Measurements from ENCODE around the gene COPG1. TPM values are rescaled to one million over a fixed set of nuclear protein-coding genes. Genes with fewer than 3 reads are reported as not detected.

Gene COPG1
- total and polyA plus RNA-seq, 2 of the 13 experiments (the other 11 are each of a cell fraction or from before 2014, with no cell fraction given): 98.6 to 166 TPM

GRCh38 chr3:129291236-129291886 is 42.0 kb downstream of the COPG1 start:
- no peaks in the 10 kb centered on the region for H3K9me3 ChIP-seq (ENCODE audit: low read length)
- no peaks in the 10 kb centered on the region for H3K79me2 ChIP-seq (ENCODE audit: insufficient read depth, low read length)
- H3K9ac ChIP-seq (ENCODE audit: insufficient read depth, low read depth, low read length): no peak overlapping the region
- no peaks in the 10 kb centered on the region for H3K27me3 ChIP-seq (ENCODE audit: control insufficient read depth in 1 of 2, insufficient read depth in 2 of 2, low read length in 2 of 2)
- in situ Hi-C loops (cut with HindIII; ENCODE audit: extremely low pct_ligation_motif_present, low pct_unique_long_range_greater_than_20kb) (no loop called here), intact Hi-C loops (cut with micrococcal nuclease; ENCODE audit: unreplicated experiment) (no loop called here)
- TF ChIP-seq SALL2 (CRISPR knock-in tag; IDR thresholded peaks at IDR 0.05): no peak
- TF ChIP-seq ZNF282 (IDR thresholded peaks at IDR 0.05; ENCODE audit: partially characterized antibody): no peak
- TF ChIP-seq ZBTB2 (CRISPR knock-in tag; IDR thresholded peaks at IDR 0.05; ENCODE audit: low read depth): no peak
- no peak for TF ChIP-seq FOSL2 (CRISPR knock-in tag; IDR thresholded peaks at IDR 0.05)
- no peak for TF ChIP-seq TAF15 (IDR thresholded peaks at IDR 0.05; ENCODE audit: low read depth, low read length, poor library complexity, severe bottlenecking)
- no peak for TF ChIP-seq ZNF274 (CRISPR knock-in tag; IDR thresholded peaks at IDR 0.05)
- no peak for TF ChIP-seq JDP2 (CRISPR knock-in tag; IDR thresholded peaks at IDR 0.05; ENCODE audit: borderline replicate concordance)
- TSS peak; percentile 25 for BruUV-seq (replicated peaks)
- H3K27ac ChIP-seq (ENCODE audit: extremely low read length, insufficient read depth, low read length): no peak overlapping the region
- H4K20me1 ChIP-seq (ENCODE audit: insufficient read depth, low read length): no peaks in the 10 kb centered on the region
- no peak overlapping the region for H2AFZ ChIP-seq (ENCODE audit: low read length)
- 97% methylated on average over 4 of the region's 4 CpGs for WGBS (ENCODE audit: low lambda C conversion rate)
- CTCF ChIA-PET (ENCODE audit: low intra/inter-chr PET ratio, low total read pairs): no interaction called here
- DNase-seq (ENCODE audit: low spot score) (no peak), ATAC-seq (no peak), FAIRE-seq (no peak)
- no peak overlapping the region for H3K4me2 ChIP-seq (ENCODE audit: low read depth, low read length)
- H3K4me3 ChIP-seq (replicated peaks in 1 of 3; ENCODE audit: insufficient read depth in 1 of 3, low read depth in 2 of 3, low read length in 3 of 3): no peak overlapping the region
- H3K36me3 ChIP-seq (replicated peaks in 1 of 2; ENCODE audit: control insufficient read depth in 1 of 2, insufficient read depth in 2 of 2, low read length in 2 of 2): peaks cover 2 to 40% of the 10 kb centered on the region in 2 experiments; a peak in 3 of 5 replicates
- POLR2A ChIA-PET: no interaction called here
- H3K4me1 ChIP-seq (ENCODE audit: insufficient read depth, low read length): no peaks in the 10 kb centered on the region

GRCh38 chr3:129295286-129295685 is 45.9 kb downstream of the COPG1 start:
- Histone ChIP-seq H2AFZ (ENCODE audit: low read length) (no peak overlapping the region), H3K27ac (ENCODE audit: extremely low read length, insufficient read depth, low read length) (no peak overlapping the region), H3K4me3 (replicated peaks in 1 of 3; ENCODE audit: insufficient read depth in 1 of 3, low read depth in 2 of 3, low read length in 3 of 3) (no peak overlapping the region), H3K4me1 (ENCODE audit: insufficient read depth, low read length) (no peaks in the 10 kb centered on the region), H3K27me3 (ENCODE audit: control insufficient read depth in 1 of 2, insufficient read depth in 2 of 2, low read length in 2 of 2) (no peaks in the 10 kb centered on the region), H3K9ac (ENCODE audit: insufficient read depth, low read depth, low read length) (no peak overlapping the region), H3K9me3 (ENCODE audit: low read length) (no peaks in the 10 kb centered on the region), H4K20me1 (ENCODE audit: insufficient read depth, low read length) (no peaks in the 10 kb centered on the region), H3K79me2 (ENCODE audit: insufficient read depth, low read length) (no peaks in the 10 kb centered on the region), H3K36me3 (replicated peaks in 1 of 2; ENCODE audit: control insufficient read depth in 1 of 2, insufficient read depth in 2 of 2, low read length in 2 of 2) (peaks cover 3 to 48% of the 10 kb centered on the region in 2 experiments), H3K4me2 (ENCODE audit: low read depth, low read length) (no peak overlapping the region)
- in situ Hi-C loops (cut with HindIII; ENCODE audit: extremely low pct_ligation_motif_present, low pct_unique_long_range_greater_than_20kb): no loop called here
- BruUV-seq (replicated peaks): no TSS peak
- ChIA-PET POLR2A (no interaction called here), CTCF (ENCODE audit: low intra/inter-chr PET ratio, low total read pairs) (no interaction called here)
- DNase-seq (ENCODE audit: low spot score) (no peak), FAIRE-seq (no peak), ATAC-seq (no peak)
- 95% methylated on average over 5 of the region's 5 CpGs for WGBS (ENCODE audit: low lambda C conversion rate)
- intact Hi-C loops (cut with micrococcal nuclease; ENCODE audit: unreplicated experiment): no loop called here
- TF ChIP-seq HHEX (CRISPR knock-in tag; IDR thresholded peaks at IDR 0.05) (no peak), SCMH1 (CRISPR knock-in tag; IDR thresholded peaks at IDR 0.05; ENCODE audit: borderline replicate concordance) (no peak), NONO (IDR thresholded peaks at IDR 0.05) (no peak), NONO (CRISPR knock-in tag; conservative IDR thresholded peaks at IDR 0.05) (no peak), SPEN (CRISPR knock-in tag; IDR thresholded peaks at IDR 0.05; ENCODE audit: low read depth) (no peak), CENPT (CRISPR knock-in tag; IDR thresholded peaks at IDR 0.05; ENCODE audit: low read depth) (no peak), ERF (CRISPR knock-in tag; IDR thresholded peaks at IDR 0.05) (no peak), ZNF484 (CRISPR knock-in tag; IDR thresholded peaks at IDR 0.05; ENCODE audit: borderline replicate concordance, low read depth) (no peak), ZNF160 (CRISPR knock-in tag; IDR thresholded peaks at IDR 0.05) (no peak), ZSCAN31 (CRISPR knock-in tag; IDR thresholded peaks at IDR 0.05; ENCODE audit: low read depth) (no peak)
